HUDEP-2 (cell line): ENCODE measurements around the gene MED20.

ENCODE experiments used
- DNase-seq, 76 experiments: peaks; one replicate each; lab custom pipeline; 2025; ENCODE audit not compliant: unreplicated experiment in 76 of 76; lab: John Stamatoyannopoulos, UW

MED20 gene

DNA sequence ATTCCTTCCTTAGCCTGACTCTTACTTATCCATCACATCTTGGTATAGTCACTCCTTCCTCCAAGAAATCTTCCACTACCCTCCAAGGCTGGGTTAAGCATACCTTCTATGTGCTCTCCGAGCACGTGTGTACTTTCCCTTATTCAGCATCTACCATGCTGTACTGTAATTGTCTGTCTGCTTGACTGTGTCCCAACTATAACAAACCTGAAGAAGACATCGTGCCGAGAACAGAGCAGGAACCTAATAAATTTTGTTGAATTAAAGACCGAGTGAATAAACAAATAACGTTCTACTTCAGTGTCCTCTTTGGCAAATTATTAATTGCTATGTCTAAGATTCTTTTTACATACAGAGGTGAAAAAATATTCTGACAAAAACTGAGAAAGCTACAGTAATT lies 61.6 kb downstream of the MED20 start:
- DNase-seq, result no peak

DNA sequence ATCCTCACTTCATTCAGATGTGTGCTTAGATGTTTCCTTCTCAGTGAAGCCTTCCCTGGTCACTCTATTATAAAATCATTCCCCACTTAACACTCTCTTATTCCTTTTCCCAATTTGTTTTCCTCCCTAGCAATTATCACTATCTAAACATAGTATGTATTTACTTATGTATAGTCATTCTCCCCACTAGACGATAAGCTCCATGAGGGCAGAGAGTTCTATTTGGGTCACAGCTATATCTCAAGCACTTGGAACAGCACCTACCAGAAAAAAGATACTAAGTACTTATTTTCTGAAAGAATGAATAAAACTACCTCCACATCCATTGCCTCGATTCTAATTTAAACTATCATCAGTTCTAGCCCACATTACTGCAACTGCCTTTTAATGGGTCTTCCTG lies 62.2 kb downstream of the MED20 start:
- DNase-seq, result no peak
